NK-92 (cell line): Measurements from ENCODE around the gene TBC1D3K.
"Not testable (repeated sequence)": the region's sequence is repeated elsewhere in the genome, so short reads cannot be mapped to it uniquely, and the experiment has no call there.

Experiments
- DNase-seq: peaks from one replicate; lab custom pipeline; 2025; ENCODE audit not compliant: unreplicated experiment; lab: John Stamatoyannopoulos, UW

The TBC1D3K gene

DNA sequence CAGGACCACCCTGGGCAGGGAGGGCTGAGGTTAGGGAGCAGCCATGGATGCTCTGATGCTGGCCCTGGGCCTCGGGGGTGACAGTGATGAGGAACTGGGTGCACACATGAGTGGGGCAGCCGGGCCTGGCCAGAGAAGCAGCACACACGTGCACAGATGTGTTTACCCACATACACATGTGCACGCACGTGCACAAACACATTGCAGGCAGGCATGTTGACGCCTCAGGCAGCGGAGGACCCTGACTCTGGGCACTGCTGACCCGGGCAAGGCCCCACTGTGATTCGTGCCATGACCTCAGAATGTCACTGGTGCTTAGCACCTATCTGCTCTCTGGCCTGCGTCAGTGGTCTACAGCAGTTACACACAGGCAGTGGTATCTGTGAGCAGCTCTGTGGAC lies at the start of gene TBC1D3K:
TSS of gene TBC1D3K (plus strand) at position 301 of the 400 bp plus-strand sequence. CDS start 1,585 bp downstream, outside the sequence.
- not testable (repeated sequence) for DNase-seq

GRCh38 chr17:37884516-37884915 lies 39.7 kb upstream of the TBC1D3K start:
- no peak for DNase-seq

DNA sequence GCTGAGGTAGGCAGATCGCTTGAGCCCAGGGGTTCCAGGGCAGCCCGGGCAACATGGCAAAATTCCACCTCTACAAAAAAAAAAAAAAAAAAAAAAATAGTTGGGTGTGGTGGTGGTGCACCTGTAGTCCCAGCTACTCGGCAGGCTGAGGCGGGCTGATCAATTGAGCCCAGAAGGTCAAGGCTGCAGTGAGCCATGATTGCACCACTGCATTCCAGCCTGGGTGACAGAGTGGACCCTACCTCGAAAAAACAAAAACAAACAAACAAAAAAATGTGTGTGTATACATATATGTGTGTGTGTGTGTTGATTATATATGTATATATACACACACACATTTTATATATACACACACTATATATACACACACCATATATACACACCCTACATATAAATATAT lies 39.1 kb upstream of the TBC1D3K start:
- no peak for DNase-seq

- no peak for DNase-seq
Observed at GRCh38 chr17:37888881-37889280, 35.3 kb upstream of the TBC1D3K start.

GRCh38 chr17:37896961-37897360 lies 27.3 kb upstream of the TBC1D3K start:
- DNase-seq = not testable (repeated sequence)
